ELR (cell line): ENCODE measurements around the gene METTL27.
"Not testable (repeated sequence)": the region's sequence is repeated elsewhere in the genome, so short reads cannot be mapped to it uniquely, and the experiment has no call there.

ENCODE experiments used
- DNase-seq: peaks from one replicate; pipeline ENCODE4 v3.0.0-alpha.2; 2015; ENCODE audit warnings: low read depth

The METTL27 gene

GRCh38 chr7:73842067-73842976 lies at the start of gene METTL27:
Gene METTL27 (minus strand): TSS chr7:73842516. CDS start chr7:73842140, 376 bp downstream.
- DNase-seq: peak; percentile 95

DNA sequence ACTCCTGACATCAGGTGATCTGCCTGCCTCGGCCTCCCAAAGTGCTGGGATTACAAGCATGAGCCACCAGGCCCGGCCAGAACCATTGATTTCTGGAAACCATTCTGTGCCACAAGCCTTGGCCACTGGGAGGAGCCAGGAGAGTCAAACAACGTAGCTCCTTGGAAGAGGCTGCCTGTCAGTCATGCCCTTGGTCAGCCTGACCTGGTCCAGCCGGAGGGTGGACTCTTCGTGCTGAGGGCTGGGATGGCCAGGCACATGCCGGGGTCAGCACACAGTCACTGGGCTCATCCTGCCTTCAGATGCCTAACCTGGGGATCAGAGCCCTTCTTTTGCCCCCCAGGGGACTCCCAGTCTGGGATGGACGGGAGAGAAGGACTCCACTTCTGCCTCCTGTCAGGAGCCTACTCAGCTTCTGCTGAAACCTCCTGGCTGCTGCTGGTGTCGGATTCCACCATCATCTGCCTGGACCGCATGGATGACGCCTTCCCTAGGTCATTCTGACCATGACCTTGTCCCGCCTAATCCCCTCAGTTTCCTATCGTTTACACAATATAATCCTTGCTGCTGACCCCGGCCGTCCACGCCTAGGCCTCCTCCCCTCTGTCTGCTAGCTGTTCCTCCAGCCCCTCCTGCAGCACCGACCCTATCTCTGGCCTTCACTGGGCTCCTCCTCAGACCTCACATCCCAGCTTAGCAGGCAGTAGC lies 49.0 kb upstream of the METTL27 start:
- peak; percentile 38 for DNase-seq

- DNase-seq: no peak
Observed at GRCh38 chr7:73890555-73891147, 48.3 kb upstream of the METTL27 start.

DNA sequence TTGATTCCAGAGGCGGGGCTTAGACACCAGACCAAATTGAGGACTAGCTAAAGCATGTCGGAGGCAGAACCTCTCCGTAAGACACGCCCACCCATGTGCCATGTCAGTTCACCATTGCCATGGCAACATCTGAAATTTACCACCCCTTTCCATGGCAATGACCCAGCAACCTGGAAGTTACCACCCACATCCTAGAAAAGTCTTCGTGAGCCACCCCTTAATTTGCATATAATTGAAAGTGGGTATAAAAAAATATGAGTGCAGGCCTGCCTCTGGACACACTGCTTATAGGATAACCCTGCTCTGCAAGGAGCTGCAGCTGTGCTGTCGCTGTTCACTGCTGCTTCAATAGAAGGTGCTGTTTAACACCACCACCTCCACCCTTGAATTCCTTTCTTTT lies 46.6 kb upstream of the METTL27 start:
- no peak for DNase-seq

DNA sequence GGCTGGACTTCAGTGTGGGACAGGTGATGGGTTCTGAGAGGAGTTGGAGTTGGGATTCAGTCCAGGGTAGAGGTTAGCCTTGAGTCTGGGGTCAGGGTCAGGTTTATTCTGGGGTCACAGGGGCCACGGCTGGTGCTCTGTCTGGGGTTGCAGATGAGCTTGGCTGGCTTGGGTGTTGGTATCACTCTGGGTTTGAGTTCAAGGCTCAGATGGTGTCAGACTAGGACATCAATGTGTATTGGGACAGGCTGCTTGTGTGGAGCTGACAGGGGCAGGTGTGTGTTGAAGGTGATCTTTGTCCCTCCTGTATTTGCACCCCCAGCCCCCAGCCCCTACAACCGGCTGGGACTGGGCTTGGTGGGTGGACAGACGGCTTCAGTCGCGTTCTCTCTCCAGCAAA lies 45.4 kb upstream of the METTL27 start:
- no peak for DNase-seq

- DNase-seq: peak; percentile 55
Observed at GRCh38 chr7:73885975-73886798, 43.9 kb upstream of the METTL27 start.

- DNase-seq: no peak
Observed at GRCh38 chr7:73885433-73885974, 43.2 kb upstream of the METTL27 start.

DNA sequence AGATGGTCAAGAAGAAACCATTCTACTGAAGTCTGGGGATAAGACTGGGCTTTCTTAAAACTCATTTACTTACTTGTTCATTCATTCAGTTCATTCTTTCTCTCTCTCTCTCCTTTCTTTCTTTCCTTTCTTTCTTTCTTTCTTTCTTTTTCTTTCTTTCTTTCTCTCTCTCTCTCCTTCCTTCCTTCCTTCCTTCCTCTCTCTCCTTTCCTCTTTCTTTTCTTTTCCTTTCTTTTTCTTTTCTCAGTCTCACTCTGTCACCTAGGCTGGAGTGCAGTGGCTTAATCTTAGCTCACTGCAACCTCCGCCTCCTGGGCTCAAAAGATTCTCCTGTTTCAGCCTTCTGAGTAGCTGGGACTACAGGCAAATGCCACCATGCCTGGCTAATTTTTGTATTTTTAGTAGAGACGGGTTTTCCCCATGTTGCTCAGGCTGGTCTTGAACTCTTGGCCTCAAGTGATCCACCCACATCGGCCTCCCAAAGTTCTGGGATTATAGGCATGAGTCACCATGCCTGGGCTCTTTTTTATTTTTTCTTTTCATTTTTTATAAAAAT lies 42.6 kb upstream of the METTL27 start:
- not testable (repeated sequence) for DNase-seq

- no peak for DNase-seq
Observed at GRCh38 chr7:73882047-73882402, 39.7 kb upstream of the METTL27 start.

DNA sequence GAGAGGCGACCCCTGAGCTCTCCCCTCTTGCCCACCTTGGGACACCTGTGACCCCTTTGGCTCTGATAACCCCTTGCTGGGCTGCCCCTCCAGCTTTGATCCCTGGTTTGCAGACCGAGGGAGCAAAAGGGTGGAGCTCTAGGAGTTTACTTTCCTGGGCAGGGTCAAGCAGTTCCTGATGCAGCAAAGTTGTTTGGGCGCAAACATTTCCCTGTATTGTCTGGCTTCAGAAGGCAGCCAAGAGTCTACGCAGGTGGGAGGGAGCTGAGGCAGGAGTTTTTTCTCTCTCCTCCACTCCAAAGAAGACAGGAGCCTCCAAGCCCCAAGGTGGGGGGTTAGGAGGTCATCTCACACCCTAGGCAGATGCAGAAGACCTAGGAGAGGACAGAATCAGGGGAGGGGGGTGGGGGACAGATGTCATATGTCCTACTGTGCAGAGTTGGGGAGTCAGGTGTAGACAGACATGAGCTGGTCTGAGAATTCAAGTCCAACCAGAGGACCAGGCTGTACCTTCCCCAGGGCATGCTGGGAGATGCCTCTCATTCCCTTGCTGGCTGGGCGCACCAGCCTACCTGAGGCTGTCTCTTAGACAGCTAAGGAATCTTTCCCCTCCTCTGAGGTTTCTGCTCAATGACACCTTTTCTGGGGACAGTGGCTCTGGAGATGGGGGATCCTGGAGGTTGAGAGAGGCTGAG lies 39.2 kb upstream of the METTL27 start:
- DNase-seq: no peak

DNA sequence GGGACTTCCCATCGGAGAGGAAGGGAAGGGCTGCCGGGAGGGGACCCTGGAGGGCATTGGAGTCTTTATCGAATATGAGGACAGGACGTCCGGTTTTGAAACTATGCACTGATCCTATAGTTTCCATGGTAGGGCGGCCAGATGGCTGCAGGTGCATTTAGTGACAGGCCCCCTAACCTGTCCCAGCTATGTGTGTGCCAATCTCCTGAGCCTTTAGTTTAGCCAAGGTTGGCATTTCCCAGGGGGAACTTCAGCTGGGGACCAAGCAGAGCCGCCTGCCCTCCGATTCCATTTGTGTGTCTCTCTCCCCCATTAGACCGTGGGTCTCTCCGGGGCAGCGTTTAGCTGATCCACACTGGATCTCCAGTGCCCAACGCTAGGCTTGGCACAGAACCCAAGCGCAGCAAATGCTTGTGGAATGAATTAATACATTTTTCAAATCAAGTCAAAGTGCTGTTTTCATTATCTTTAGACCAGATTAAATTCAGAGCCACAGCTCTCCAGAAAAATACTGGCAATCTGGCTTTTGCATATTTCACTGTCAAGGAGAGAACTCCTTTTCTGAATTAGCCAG lies 38.5 kb upstream of the METTL27 start:
- DNase-seq: no peak

GRCh38 chr7:73879977-73880681 lies 37.8 kb upstream of the METTL27 start:
- DNase-seq: no peak

DNA sequence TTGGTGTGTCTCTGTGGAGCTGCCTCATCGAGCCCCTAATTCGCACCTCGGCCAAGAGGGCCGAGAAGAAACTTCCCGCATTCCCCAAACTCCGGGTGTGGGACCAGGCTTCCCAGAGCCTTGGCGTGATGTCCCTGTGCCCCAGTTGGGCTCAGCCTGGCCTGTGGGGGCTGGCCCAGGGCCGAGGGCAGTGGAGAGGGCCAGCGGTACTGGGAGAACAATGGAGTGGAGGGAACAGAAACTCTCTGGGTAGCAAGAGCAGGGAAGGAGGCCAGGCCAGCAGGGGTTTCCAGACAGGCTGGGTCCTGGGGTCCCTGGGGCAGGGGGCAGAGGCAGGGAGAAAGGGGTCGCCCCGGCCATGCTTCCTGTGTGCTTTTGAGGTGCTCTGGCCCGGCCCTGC lies 34.7 kb upstream of the METTL27 start:
- no peak for DNase-seq

- DNase-seq: no peak
Observed at GRCh38 chr7:73876361-73876760, 34.0 kb upstream of the METTL27 start.

DNA sequence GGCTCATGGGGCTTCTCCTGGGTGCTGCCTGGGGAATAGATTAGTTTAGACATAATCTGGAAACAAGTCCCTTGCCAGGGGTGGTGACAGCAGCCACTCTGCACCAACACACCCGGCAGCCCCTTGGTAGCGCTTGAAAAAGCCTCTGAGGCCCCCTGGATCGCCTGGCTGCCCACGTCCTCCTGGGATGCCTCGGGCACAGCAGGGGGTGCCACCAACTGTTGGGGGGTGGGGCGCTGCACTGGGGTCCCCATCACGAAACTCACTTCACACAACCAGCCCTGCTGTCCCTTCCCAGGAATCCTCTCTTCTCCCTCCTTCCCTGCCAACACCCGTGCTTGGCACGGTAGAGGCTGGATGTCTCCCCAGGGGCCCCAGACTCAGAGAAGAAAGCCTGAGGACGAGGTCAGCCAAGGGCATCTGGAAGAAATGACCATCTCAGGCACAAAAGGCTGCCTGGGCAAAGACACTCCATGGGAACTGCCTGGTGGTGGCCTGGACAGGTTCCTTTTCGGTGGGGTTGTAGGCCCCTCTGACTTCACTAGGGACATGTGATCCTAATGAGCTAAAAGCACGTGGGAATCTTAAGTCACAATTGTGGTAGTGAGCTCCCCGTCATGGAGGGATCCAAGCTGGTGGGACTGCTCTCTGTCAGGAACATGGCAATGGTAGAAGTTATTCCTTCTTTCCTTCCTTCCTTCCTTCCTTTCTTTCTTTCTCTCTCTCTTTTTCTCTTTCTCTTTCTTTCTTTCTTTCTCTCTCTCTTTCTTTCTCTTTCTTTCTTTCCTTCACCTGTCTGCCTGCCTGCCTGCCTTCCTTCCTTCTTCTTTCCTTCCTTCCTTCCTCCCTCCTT lies 30.0 kb upstream of the METTL27 start:
- no peak for DNase-seq

DNA sequence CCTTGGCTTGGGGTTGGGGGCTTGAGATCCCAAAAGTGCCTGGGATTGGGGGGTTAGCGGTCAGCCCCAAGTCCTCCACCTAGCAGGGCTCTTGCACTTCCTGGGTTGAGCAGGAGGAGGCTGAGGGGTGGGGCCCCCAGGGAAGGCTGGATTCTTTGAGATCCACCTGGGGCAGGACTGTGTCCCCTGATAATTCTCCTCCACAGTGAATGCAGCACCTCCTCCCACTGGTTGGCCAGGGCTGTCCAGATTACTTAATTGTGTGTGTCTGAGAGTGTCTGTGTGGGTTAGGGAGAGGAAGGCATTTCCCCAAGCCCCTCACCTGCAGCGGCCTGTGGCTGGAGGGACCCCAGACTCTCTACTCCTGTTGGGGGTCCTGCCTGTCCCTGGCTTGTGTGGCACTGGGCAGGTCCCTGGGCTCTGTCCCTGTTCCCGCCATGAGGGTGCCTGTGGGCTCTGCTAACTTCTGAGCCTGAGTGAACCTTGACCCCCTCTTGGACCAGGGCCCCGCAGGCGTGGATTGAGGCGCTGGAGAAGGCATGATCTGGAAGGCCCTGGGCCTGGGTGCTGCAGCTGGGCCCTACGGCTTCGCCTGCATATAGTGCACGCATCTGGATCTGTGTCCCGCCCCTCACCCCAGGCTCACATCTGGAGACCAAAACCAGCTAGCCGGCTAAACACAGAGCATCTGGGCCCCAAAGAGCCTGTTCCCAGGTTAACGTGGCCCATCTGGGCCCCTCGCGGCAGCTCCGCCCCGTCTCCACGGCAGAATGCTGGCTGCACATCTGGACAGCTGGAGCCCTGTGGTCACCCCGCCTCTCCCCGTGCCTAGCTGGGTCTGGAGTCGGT lies 29.1 kb upstream of the METTL27 start:
- no peak for DNase-seq

DNA sequence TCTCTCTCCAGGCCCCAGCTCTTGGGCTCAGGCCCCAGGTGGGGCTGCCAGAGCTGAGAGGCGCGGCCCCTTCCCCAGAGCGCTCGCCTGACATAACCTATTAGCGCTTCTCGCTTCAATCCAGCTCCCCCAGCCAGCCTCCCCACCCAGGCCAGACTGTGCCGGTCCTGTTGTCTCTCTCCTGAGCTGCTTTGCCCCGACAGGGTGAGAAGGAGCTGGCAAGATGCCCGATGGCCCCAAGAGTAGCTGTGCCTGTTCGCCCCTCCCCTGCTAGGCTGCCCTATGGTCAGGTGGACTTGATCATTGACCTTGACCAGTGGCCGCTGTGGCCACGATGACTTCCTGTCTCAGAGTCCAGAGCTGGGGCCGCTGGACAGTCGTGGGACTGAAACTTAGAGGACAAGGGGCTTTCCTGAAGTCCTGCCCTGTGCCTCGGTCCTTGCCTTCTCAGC lies 27.8 kb upstream of the METTL27 start:
- DNase-seq: no peak
